IPS-NIHi7 (cell line): ENCODE data around the gene ALDH1L1.
A peak's percentile ranks its signal among the peaks of the same experiment; 100 is the strongest.

Experiments used
- DNase-seq: peaks from one replicate; pipeline ENCODE4 v3.0.0; 2012; ENCODE audit warnings: mixed read lengths; ENCODE audit errors: extremely low spot score

ALDH1L1 gene

DNA sequence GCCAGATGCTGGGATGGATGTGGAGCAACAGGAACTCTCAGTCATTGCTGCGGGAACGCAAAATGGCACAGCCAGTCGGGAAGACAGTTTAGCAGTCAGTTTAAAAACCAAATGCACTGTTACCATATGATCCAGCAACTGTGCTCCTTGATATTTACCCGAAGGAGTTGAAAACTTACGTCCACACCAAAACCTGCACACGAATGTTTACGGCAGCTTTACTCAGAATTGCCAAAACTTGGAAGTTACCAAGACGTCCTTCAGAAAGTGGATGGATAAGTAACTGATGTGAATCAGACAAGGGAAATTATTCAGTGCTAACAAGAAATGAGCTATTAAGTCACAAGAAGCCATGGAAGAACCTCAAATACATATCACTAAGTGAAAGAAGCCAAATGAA lies 60.4 kb downstream of the ALDH1L1 start:
- no peak for DNase-seq

- no peak for DNase-seq
Observed at GRCh38 chr3:126119008-126119675, 61.2 kb downstream of the ALDH1L1 start.

- DNase-seq: no peak
Observed at GRCh38 chr3:126118591-126118990, 61.8 kb downstream of the ALDH1L1 start.

DNA sequence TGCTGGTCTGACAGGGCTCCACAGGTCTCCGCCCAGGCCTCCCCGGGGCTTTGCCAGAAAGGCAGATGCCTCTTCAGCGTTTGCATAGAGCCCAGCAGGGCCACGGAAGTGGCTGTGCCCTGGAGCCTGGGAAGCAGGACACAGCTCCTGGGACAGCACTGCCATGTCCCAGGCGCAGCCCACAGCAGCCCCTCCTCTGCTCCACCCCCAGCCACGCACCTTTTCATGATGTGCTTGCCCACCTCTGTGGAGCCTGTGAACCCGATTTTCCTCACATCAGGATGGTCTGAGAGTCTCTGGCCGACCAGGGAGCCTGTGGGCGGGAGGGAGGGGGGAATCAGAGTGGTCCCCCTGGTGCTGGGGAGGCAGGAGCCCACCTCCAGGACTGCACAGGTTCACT lies 62.6 kb downstream of the ALDH1L1 start:
- no peak for DNase-seq

DNA sequence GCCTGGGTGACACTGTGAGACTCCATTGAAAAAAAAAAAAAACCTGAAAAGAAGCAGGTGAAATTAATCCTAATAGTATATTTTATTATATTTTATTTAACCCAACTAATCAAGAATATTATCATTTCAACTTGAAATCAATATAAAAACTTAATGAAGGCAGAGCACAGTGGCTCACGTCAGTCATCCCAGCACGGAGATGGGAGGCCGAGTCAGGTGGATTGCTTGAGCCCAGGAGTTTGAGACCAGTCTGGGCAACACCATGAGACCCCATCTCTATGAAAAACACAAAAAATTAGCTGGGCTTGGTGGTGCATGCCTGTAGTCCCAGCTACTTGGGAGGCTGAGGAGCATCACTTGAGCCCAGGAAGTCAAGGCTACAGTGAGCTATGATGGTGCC lies 63.2 kb downstream of the ALDH1L1 start:
- no peak for DNase-seq

DNA sequence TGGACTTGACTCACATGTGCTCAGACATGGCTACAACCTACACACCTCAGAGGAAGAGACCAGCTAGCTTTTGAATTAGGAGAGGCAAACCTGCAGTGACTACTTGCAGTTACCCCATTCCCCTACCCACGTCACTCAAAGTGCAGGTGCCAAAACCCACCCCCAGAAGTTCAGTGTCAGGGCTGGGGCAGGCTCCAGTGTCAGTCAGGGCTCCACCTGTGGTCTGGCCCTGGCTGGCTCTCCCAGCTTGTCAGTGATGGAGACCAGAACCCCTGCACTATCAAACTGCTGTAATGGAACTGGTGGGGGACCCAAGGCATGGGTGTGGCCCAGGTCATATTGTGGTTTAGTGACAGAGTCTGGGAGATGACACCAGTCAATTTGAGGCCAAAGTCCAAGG lies 63.9 kb downstream of the ALDH1L1 start:
- DNase-seq: no peak

- DNase-seq: no peak
Observed at GRCh38 chr3:126114443-126115386, 65.7 kb downstream of the ALDH1L1 start.

GRCh38 chr3:126113733-126114442 lies 66.5 kb downstream of the ALDH1L1 start:
- DNase-seq: peak; percentile 71

DNA sequence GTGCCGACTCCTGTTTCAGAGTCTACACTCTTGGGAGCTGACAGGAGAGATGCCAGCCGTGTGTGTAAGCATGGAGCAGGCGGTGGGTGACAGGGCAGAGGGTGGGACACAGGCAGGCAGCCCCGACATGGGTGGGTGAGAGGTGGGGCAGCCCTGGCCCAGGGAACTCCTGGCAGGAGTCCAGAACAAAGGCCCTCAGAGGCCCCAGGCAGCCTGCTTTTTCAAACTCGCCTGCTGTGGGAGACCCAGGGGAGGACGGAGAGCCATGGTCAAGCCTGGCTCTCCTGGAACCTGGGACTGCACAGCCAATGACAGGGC lies 67.2 kb downstream of the ALDH1L1 start:
- DNase-seq: no peak

DNA sequence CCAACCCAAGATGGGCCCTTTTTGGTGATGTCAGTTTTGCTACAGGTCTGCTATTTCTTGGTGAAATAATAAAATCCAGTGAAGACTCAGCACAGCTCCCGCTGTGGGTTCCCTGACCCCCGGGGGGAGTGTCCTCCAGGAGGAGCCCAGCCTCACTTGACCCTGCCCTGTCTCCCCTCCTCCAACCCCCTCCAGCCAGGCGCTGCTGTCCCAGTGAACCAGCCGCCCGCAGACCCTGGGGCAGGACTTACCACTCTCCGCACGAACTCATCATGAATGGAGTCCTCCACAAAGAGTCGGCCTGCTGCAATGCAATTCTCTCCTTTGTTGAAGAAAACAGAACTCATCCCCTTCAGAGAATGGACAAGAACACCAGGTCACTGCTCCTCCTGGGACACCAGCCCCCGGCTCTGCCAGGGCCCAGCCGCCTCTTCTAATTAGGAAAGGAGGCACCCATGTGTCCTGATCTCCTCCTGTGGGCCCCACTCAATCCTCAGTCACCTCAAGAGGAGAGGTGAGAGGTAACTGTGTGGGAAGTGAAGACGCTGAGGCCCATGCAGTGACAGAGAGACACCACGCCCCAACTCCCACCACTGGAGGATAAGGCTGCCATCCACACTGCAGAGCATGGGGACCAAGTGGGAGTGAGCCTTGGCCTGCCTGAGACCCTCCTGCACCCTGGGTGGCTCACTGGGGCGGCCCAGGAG lies 67.7 kb downstream of the ALDH1L1 start:
- DNase-seq: no peak

DNA sequence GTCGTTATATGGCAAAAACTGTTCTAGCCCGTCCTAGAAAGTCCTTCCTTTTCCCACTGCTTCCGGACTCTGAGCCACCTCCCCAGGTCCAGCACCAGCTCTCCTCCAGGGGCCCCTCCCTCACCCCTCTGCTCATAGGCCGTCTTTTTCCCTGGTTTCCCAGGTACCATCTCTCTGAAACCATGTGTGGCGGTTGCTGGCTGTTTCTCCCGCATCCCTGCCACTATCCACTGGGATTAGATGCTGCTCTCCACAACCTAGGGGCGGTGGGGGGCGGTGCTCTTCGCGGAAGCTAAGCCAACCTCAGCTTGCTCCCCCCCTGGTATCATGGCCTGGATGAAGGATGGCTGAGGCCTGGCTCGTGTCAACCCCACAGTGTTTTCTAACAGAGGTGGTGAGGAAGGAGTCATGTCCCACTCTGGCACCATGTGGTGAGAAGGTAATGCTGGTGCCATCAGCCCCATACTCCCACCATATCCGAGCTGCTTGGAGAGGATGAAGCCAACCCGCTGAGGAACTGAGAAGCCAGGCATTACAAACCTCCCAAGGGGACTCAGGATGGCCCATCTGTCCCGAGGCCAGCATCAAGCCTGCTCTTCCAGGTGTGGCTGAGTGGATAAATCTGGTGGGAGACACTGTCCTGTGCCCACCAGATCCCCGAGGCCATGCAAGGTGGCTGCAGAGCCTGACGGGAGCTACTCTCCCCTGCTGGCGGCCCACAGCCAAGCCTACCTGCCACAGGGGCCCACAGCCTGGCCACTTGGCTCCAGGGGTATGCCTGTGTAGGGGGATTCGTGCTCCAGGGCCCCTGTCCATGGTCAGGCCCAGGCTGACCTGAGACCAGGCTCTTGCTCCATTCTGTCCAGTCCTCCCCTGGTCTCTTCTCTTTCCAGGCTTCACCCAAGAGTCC lies 68.6 kb downstream of the ALDH1L1 start:
- DNase-seq: no peak

DNA sequence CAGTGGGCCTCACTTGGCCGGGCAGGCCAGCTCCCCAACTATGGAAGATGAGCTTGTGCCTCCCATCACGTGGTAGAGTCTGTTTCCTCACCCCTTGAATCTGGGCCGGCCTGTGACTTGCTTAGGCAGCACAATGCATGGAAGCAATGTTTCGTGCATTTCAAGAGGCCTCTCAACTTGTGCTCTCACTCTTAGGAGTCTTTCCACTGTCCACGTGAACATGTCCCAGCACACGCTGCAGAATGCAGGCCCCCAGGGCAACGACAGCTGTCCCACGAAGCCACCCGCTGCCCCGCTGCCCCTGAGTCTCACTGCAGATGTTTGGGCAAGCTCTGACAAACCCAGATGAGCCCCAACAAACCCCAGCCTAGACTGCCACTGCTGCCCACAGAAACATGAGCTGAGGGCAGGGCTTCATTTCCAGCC lies 69.2 kb downstream of the ALDH1L1 start:
- DNase-seq: no peak

- no peak for DNase-seq
Observed at GRCh38 chr3:126110431-126111125, 69.8 kb downstream of the ALDH1L1 start.

DNA sequence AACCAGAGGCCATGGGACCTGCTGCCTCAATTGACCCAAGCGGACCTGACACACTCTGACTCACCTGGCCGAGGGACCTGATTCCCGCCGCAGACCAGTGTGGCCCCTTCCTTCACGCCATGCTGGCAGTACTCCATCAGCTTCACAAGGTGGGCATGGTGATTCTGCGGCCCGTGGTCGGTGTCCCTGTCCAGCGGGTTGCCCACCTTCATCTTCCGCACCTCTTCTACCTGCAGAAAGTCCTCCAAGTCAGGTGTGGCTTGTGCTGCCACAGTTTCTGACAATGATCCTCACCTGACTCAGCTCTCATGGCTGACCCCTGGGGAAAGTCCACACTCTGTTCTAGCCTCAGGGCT lies 70.5 kb downstream of the ALDH1L1 start:
- no peak for DNase-seq

GRCh38 chr3:126109146-126109879 lies 71.1 kb downstream of the ALDH1L1 start:
- DNase-seq: no peak

- no peak for DNase-seq
Observed at GRCh38 chr3:126108676-126109050, 71.7 kb downstream of the ALDH1L1 start.

- DNase-seq: no peak
Observed at GRCh38 chr3:126107957-126108675, 72.3 kb downstream of the ALDH1L1 start.

DNA sequence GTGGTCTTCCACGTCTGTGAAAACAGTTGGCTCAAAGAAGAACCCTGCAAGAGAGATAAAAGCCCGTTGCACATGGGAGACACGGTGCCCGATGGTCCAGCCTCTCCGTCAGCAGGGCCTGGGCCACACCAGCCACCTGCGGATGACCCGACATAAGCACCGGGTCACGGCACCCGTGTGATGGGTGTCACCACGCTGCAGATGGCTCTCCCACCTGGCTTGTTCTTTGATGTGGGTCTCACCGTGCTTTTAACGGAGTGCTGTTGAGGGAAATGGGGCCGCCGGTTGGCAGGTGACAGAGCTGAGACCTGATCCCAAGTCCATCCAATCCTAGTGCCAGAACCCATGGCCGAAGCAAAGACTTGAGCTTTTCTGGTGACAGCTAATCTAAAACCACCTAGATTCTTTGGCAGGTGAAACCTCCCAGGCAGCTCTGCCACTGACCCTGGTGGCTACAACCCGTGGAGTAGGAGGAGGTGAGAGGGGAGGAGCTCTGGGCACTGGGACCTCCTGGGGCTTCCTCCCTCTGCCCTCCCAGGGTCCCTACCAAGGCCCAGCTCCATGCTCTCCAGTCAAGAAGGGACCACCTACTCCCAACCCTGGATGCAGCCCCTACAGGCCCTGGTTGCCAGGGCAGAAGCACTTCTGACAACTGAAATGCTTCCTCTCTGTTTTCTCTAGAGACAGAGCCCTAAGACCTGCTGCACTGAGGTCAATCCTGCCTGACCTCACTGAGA lies 73.0 kb downstream of the ALDH1L1 start:
- no peak for DNase-seq
